LNCAP (cell line): ENCODE results near the gene ACTRT2.

ENCODE experiments used
- CTCF ChIP-seq: fragments of 450-650 bp; IDR thresholded peaks from 2 replicates; pipeline ENCODE4 v1.5.1; 2017; ENCODE audit warnings: mild to moderate bottlenecking

The ACTRT2 gene

GRCh38 chr1:2981388-2981787 lies 39.9 kb upstream of the ACTRT2 start:
- TF ChIP-seq CTCF: no peak

DNA sequence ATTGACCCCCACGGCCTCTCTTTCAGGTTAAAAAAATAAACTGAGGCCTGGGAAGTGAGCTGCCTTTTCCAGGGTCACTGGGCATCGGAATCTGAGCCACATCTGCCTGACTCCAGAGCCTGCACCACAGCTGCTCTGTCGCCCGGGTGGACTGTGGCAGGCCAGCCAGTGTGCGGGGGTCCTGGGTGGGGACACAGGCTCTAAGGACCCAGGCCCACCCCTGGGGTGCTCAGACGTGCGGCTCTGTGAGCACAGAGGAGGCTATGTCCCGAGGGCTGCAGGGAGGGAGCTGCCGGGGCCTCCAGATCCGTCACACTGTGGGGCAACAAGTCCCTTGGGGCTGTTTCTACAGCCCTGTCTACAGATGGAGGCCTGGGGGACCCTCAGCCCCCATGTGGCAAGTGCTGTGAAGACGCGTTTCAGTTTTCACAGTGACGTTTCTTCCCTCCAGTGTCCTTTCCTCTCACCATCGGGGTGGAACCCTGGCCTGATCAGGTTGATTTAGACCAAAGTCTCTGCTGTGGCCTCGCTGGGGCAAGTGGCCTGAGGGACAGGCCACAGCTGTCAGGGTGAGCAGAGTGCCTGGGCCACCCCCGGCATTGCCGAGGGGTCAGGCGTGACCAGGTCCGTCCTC lies 39.2 kb upstream of the ACTRT2 start:
- TF ChIP-seq CTCF: no peak

GRCh38 chr1:2982615-2983318 lies 38.5 kb upstream of the ACTRT2 start:
- TF ChIP-seq CTCF: no peak

- TF ChIP-seq CTCF: no peak
Observed at GRCh38 chr1:2983319-2983705, 38.0 kb upstream of the ACTRT2 start.

- no peak for TF ChIP-seq CTCF
Observed at GRCh38 chr1:2983706-2984398, 37.4 kb upstream of the ACTRT2 start.

GRCh38 chr1:2984399-2985061 lies 36.7 kb upstream of the ACTRT2 start:
- no peak for TF ChIP-seq CTCF

GRCh38 chr1:2985067-2985561 lies 36.2 kb upstream of the ACTRT2 start:
- TF ChIP-seq CTCF: no peak
